K562 (cell line): ENCODE measurements around the gene PLXNA2. TPM values are rescaled to one million over a fixed set of nuclear protein-coding genes. Genes with fewer than 3 reads are reported as not detected.

Experiments used
- BCOR ChIP-seq: fragments of 450-650 bp; IDR thresholded peaks from 2 replicates; pipeline ENCODE4 v1.6.1; 2016
- CAMTA2 ChIP-seq: fragments of 250-450 bp; sonication (Bioruptor Pico); conservative IDR thresholded peaks from 2 replicates; pipeline ENCODE4 v1.5.1; 2022
- GABPA ChIP-seq: fragments of 200-800 bp; sonication (Bioruptor generic); conservative IDR thresholded peaks from 2 replicates; pipeline ENCODE4 v1.6.1; 2016; ENCODE audit warnings: low read depth, missing genetic modification characterization, missing compliant biosample characterization
- HNRNPH1 ChIP-seq: fragments of 200-400 bp; formaldehyde crosslinking; optimal IDR thresholded peaks from 2 replicates; pipeline ENCODE3; 2017; ENCODE audit warnings: low read depth, mild to moderate bottlenecking, low read length, moderate library complexity
- JUND ChIP-seq, 2 experiments: IDR thresholded peaks; 2 replicates in 1 of 2; 3 replicates in 1 of 2; pipeline ENCODE4 v1.6.1; 2011; ENCODE audit warnings: borderline replicate concordance in 2 of 2, low read depth in 2 of 2, low read length in 2 of 2, improper control_type of control experiment in 1 of 2, missing biosample characterization in 1 of 2, missing genetic modification characterization in 1 of 2, missing genetic modification reagents in 1 of 2
- NKRF ChIP-seq: fragments of 450-650 bp; IDR thresholded peaks from 2 replicates; pipeline ENCODE4 v1.6.1; 2016; ENCODE audit warnings: borderline replicate concordance
- NR2C2 ChIP-seq, 2 experiments: fragments of 200-800 bp in 1 of 2; sonication (Bioruptor generic) in 1 of 2; sonication (generic) in 1 of 2; formaldehyde crosslinking in 1 of 2; IDR thresholded peaks; 2 replicates each; pipeline versions ENCODE4 v1.6.1 to v1.8.0; 2016 to 2022; ENCODE audit warnings: mild to moderate bottlenecking in 1 of 2, missing compliant biosample characterization in 1 of 2, missing genetic modification characterization in 1 of 2, missing genetic modification reagents in 1 of 2
- PRPF4 ChIP-seq: fragments of 200-400 bp; formaldehyde crosslinking; IDR thresholded peaks from one replicate; pipeline ENCODE4 v1.6.1; 2017; ENCODE audit warnings: low read length, low read depth, mild to moderate bottlenecking; ENCODE audit not compliant: insufficient read depth, poor library complexity, severe bottlenecking
- PURB ChIP-seq: sonication (generic); formaldehyde crosslinking; IDR thresholded peaks from 2 replicates; pipeline ENCODE4 v1.9.0; 2021; ENCODE audit warnings: low read depth, mild to moderate bottlenecking, missing genetic modification reagents
- RBM22 ChIP-seq: fragments of 200-400 bp; formaldehyde crosslinking; IDR thresholded peaks from 2 replicates; pipeline ENCODE4 v1.6.1; 2018; ENCODE audit warnings: low read length, low read depth; ENCODE audit not compliant: poor library complexity, severe bottlenecking
- RBM34 ChIP-seq: fragments of 200-400 bp; formaldehyde crosslinking; IDR thresholded peaks from 2 replicates; pipeline ENCODE4 v1.6.1; 2018; ENCODE audit warnings: low read length, borderline replicate concordance; ENCODE audit not compliant: insufficient read depth
- SIN3A ChIP-seq, 2 experiments: fragments of 150-350 bp in 1 of 2; IDR thresholded peaks; 2 replicates each; pipeline ENCODE4 v1.6.1; 2011 to 2016; ENCODE audit warnings: borderline replicate concordance in 2 of 2, low read depth in 2 of 2, low read length in 2 of 2, mild to moderate bottlenecking in 2 of 2, moderate library complexity in 2 of 2; ENCODE audit not compliant: control insufficient read depth in 1 of 2
- SNAPC5 ChIP-seq: fragments of 250-450 bp; sonication (Bioruptor Pico); IDR thresholded peaks from 2 replicates; pipeline ENCODE4 v1.8.0; 2021; ENCODE audit warnings: moderate library complexity, mild to moderate bottlenecking, inconsistent platforms
- TRIM25 ChIP-seq: fragments of 450-650 bp; IDR thresholded peaks from 2 replicates; pipeline ENCODE4 v1.7.0; 2016; ENCODE audit warnings: borderline replicate concordance
- ZNF184 ChIP-seq: sonication (generic); formaldehyde crosslinking; IDR thresholded peaks from 2 replicates; pipeline ENCODE4 v1.5.0; 2020; ENCODE audit warnings: missing genetic modification reagents
- ZNF586 ChIP-seq: fragments of 450-650 bp; formaldehyde crosslinking; conservative IDR thresholded peaks from 2 replicates; pipeline ENCODE4 v1.4.0; 2020; ENCODE audit warnings: mild to moderate bottlenecking, moderate library complexity
- polyA plus RNA-seq, 8 experiments: library from polyadenylated mRNA; depleted of rRNA in 4 of 8; stranded (reverse) in 5 of 8; unstranded in 3 of 8; fragments of >200 nt; fragmentation: Nextera tagmentation in 2 of 8; fragmentation: Illumina TruSeq in 1 of 8; extraction: Ambion mirVana in 2 of 8; extraction: Trizol in 1 of 8; gene quantifications; 2 replicates each; pipeline versions ENCODE4 v1.2.1 to v1.2.3, GENCODE V29; 2011 to 2014; ENCODE audit warnings: inconsistent platforms in 1 of 8, missing spikeins in 1 of 8
- total RNA-seq, 7 experiments: library from RNA; depleted of rRNA in 6 of 7; stranded (reverse); fragments of >200 nt in 6 of 7; fragmentation: Illumina TruSeq in 2 of 7; extraction: Trizol in 2 of 7; gene quantifications; 2 replicates each; pipeline versions ENCODE4 v1.2.1 to v1.2.3, GENCODE V29; 2011 to 2021; ENCODE audit warnings: low replicate concordance in 1 of 7
- TF ChIP-seq, protein P1 (sequence below): fragments of 150-350 bp; conservative IDR thresholded peaks from 2 replicates; pipeline ENCODE4 v1.6.1; 2014; ENCODE audit warnings: low read length
- TF ChIP-seq, protein P2 (sequence below): fragments of 450-650 bp; formaldehyde crosslinking; IDR thresholded peaks from 2 replicates; pipeline ENCODE4 v1.4.0; 2022; ENCODE audit warnings: mild to moderate bottlenecking, moderate library complexity

PLXNA2 gene
- total and polyA plus RNA-seq, 9 of the 15 experiments (the other 6 are each of a cell fraction or from before 2014, with no cell fraction given), result 0.01 to 1.3 (median 0.32) TPM

- TF ChIP-seq RBM22 (no peak), ZNF184 (CRISPR knock-in tag) (no peak), SIN3A (IDR thresholded peaks at IDR 0.05; ENCODE audit: borderline replicate concordance in 2 of 2, control insufficient read depth in 1 of 2, low read depth in 2 of 2, low read length in 2 of 2) (no peak), NR2C2 (CRISPR knock-in tag; IDR thresholded peaks at IDR 0.05) (no peak), NR2C2 (tag; IDR thresholded peaks at IDR 0.05) (no peak), NKRF (no peak), PURB (CRISPR knock-in tag) (no peak), ZNF586 (no peak), RBM34 (no peak), TRIM25 (no peak), CAMTA2 (CRISPR knock-in tag) (no peak), SNAPC5 (CRISPR knock-in tag) (no peak), PRPF4 (no peak), JUND (IDR thresholded peaks at IDR 0.05; ENCODE audit: borderline replicate concordance, low read depth, low read length) (peak; percentile 32; the same call in 1 of the 2 replicates), JUND (tag; IDR thresholded peaks at IDR 0.05; ENCODE audit: borderline replicate concordance, low read depth, low read length) (no peak; the same call in 2 of the 3 replicates), BCOR (no peak), HNRNPH1 (no peak), GABPA (tag) (no peak)
- TF ChIP-seq, protein P1, sequence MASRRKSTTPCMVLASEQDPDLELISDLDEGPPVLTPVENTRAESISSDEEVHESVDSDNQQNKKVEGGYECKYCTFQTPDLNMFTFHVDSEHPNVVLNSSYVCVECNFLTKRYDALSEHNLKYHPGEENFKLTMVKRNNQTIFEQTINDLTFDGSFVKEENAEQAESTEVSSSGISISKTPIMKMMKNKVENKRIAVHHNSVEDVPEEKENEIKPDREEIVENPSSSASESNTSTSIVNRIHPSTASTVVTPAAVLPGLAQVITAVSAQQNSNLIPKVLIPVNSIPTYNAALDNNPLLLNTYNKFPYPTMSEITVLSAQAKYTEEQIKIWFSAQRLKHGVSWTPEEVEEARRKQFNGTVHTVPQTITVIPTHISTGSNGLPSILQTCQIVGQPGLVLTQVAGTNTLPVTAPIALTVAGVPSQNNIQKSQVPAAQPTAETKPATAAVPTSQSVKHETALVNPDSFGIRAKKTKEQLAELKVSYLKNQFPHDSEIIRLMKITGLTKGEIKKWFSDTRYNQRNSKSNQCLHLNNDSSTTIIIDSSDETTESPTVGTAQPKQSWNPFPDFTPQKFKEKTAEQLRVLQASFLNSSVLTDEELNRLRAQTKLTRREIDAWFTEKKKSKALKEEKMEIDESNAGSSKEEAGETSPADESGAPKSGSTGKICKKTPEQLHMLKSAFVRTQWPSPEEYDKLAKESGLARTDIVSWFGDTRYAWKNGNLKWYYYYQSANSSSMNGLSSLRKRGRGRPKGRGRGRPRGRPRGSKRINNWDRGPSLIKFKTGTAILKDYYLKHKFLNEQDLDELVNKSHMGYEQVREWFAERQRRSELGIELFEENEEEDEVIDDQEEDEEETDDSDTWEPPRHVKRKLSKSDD, result peak; percentile 73; the same call in 1 of the 2 replicates
- TF ChIP-seq, protein P2, sequence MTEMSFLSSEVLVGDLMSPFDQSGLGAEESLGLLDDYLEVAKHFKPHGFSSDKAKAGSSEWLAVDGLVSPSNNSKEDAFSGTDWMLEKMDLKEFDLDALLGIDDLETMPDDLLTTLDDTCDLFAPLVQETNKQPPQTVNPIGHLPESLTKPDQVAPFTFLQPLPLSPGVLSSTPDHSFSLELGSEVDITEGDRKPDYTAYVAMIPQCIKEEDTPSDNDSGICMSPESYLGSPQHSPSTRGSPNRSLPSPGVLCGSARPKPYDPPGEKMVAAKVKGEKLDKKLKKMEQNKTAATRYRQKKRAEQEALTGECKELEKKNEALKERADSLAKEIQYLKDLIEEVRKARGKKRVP, result no peak
These were observed 111.8 kb downstream of the PLXNA2 start (continued) for GRCh38 chr1:208132287-208132882.
